ENCODE results near the gene CNTN1.

The CNTN1 gene

DNA sequence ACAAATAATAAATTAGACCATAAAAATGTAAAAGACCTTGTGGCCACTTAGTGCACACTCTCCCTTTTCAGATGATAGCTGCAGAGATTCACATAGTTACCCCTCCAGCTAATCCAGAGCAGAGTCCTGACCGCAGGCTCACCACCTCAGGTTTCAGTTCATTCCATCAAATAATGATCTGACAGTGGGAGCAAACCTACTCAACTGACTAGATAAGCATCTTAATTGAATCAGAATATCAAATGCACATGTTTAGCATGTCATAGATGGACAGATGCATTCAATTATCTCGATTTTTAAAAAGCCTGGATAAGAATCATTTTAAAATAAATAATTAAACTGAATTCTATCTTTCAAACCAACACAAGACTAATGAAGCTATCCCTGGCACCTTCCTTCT, 253.5 kb downstream of the CNTN1 start:
- DNase-seq = no peak
- Histone ChIP-seq H3K27me3 (ENCODE audit: insufficient read depth, low read length, poor library complexity) (no peaks in the 10 kb centered on the region), H3K4me1 (ENCODE audit: control insufficient read depth, low read depth, low read length) (no peaks in the 10 kb centered on the region)

DNA sequence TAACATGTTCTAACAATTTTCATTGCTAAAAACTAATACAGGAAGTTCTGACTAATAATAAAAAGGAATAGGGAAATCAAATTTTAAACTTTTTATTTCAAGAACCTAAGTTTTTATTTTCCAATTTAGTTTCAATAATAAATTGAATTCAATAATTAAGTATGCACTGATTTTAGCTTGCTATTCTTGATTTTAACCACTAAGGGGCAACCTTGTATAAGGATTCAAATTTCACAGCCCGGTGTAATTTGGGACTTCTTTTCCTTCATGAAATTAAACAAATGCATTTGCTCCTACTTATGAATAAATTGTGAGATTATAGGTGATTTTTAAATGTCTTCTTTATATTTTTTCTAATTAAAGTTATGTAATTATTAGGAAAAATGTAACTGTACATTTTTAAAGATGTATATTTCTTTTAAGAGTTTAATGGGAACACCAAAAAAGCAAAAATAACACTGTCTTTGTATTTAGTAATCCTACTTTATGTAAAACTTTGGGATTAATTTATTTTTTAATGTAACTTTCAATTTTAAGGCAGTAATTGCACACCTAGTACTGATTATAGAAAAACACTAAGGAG, 254.5 kb downstream of the CNTN1 start:
- no peak overlapping the region for H3K23ac ChIP-seq (ENCODE audit: low read length)
- no peak overlapping the region for H3K4me3 ChIP-seq (ENCODE audit: low read length)
- no peaks in the 10 kb centered on the region for H3K36me3 ChIP-seq (ENCODE audit: control insufficient read depth, insufficient read depth, low read length)
- no CpG with 5 or more reads among the region's 1 CpG for WGBS (ENCODE audit: extremely low coverage, insufficient coverage, low lambda C conversion rate)
- H2BK5ac ChIP-seq (ENCODE audit: low read length) = no peak overlapping the region
- no peaks in the 10 kb centered on the region for H3K4me1 ChIP-seq (ENCODE audit: control insufficient read depth, low read depth, low read length)
- H2BK120ac ChIP-seq (ENCODE audit: low read depth, low read length) = no peak overlapping the region
- DNase-seq = peak; percentile 25
- H3K79me1 ChIP-seq (ENCODE audit: low read length) = no peaks in the 10 kb centered on the region
- H2AK5ac ChIP-seq (ENCODE audit: low read length) = no peak overlapping the region
- no peaks in the 10 kb centered on the region for H3K27me3 ChIP-seq (ENCODE audit: insufficient read depth, low read length, poor library complexity)
- H3K56ac ChIP-seq (ENCODE audit: low read length) = no peak overlapping the region
- H4K5ac ChIP-seq (ENCODE audit: low read length) = no peak overlapping the region
- H2BK15ac ChIP-seq (replicated peaks; ENCODE audit: low read depth) = no peak overlapping the region
- no peak overlapping the region for H3K4me2 ChIP-seq (ENCODE audit: low read length)
- no peak overlapping the region for H3K18ac ChIP-seq (ENCODE audit: low read length)
- H4K8ac ChIP-seq (ENCODE audit: low read depth, low read length) = no peak overlapping the region
- H3K9ac ChIP-seq (ENCODE audit: low read length) = no peak overlapping the region
- H3K27ac ChIP-seq (ENCODE audit: low read depth, low read length) = no peak overlapping the region
- H3K79me2 ChIP-seq (ENCODE audit: control insufficient read depth, insufficient read depth, low read length) = no peaks in the 10 kb centered on the region
- no peak overlapping the region for H3K4ac ChIP-seq (ENCODE audit: low read depth, low read length)

More for the DNA sequence above, 253.5 kb downstream of the CNTN1 start:
- Histone ChIP-seq H4K5ac (ENCODE audit: low read length) (no peak overlapping the region), H3K4me2 (ENCODE audit: low read length) (no peak overlapping the region), H3K23ac (ENCODE audit: low read length) (no peak overlapping the region), H2BK5ac (ENCODE audit: low read length) (no peak overlapping the region), H2AK5ac (ENCODE audit: low read length) (no peak overlapping the region), H3K56ac (ENCODE audit: low read length) (no peak overlapping the region), H3K18ac (ENCODE audit: low read length) (no peak overlapping the region), H3K9ac (ENCODE audit: low read length) (no peak overlapping the region), H3K79me2 (ENCODE audit: control insufficient read depth, insufficient read depth, low read length) (no peaks in the 10 kb centered on the region), H2BK120ac (ENCODE audit: low read depth, low read length) (no peak overlapping the region), H2BK15ac (replicated peaks; ENCODE audit: low read depth) (no peak overlapping the region), H3K27ac (ENCODE audit: low read depth, low read length) (no peak overlapping the region), H4K8ac (ENCODE audit: low read depth, low read length) (no peak overlapping the region), H3K79me1 (ENCODE audit: low read length) (no peaks in the 10 kb centered on the region), H3K36me3 (ENCODE audit: control insufficient read depth, insufficient read depth, low read length) (no peaks in the 10 kb centered on the region), H3K4ac (ENCODE audit: low read depth, low read length) (no peak overlapping the region), H3K4me3 (ENCODE audit: low read length) (no peak overlapping the region)
- WGBS (ENCODE audit: extremely low coverage, insufficient coverage, low lambda C conversion rate) = no CpG with 5 or more reads among the region's 2 CpGs

GRCh38 chr12:40947797-40948196, 255.6 kb downstream of the CNTN1 start:
- Histone ChIP-seq H3K4me2 (ENCODE audit: low read length) (no peak overlapping the region), H4K5ac (ENCODE audit: low read length) (no peak overlapping the region), H3K36me3 (ENCODE audit: control insufficient read depth, insufficient read depth, low read length) (no peaks in the 10 kb centered on the region), H3K27ac (ENCODE audit: low read depth, low read length) (no peak overlapping the region), H4K8ac (ENCODE audit: low read depth, low read length) (no peak overlapping the region), H3K79me1 (ENCODE audit: low read length) (no peaks in the 10 kb centered on the region), H3K4me1 (ENCODE audit: control insufficient read depth, low read depth, low read length) (no peaks in the 10 kb centered on the region), H3K4ac (ENCODE audit: low read depth, low read length) (no peak overlapping the region), H3K4me3 (ENCODE audit: low read length) (no peak overlapping the region), H3K56ac (ENCODE audit: low read length) (no peak overlapping the region), H2BK120ac (ENCODE audit: low read depth, low read length) (no peak overlapping the region), H2BK5ac (ENCODE audit: low read length) (no peak overlapping the region), H3K79me2 (ENCODE audit: control insufficient read depth, insufficient read depth, low read length) (no peaks in the 10 kb centered on the region), H3K18ac (ENCODE audit: low read length) (no peak overlapping the region), H2BK15ac (replicated peaks; ENCODE audit: low read depth) (no peak overlapping the region), H3K27me3 (ENCODE audit: insufficient read depth, low read length, poor library complexity) (no peaks in the 10 kb centered on the region), H2AK5ac (ENCODE audit: low read length) (no peak overlapping the region), H3K9ac (ENCODE audit: low read length) (no peak overlapping the region), H3K23ac (ENCODE audit: low read length) (no peak overlapping the region)
- no CpG with 5 or more reads among the region's 2 CpGs for WGBS (ENCODE audit: extremely low coverage, insufficient coverage, low lambda C conversion rate)
- DNase-seq = no peak

GRCh38 chr12:40953076-40953475, 260.8 kb downstream of the CNTN1 start:
- Histone ChIP-seq H3K23ac (ENCODE audit: low read length) (no peak overlapping the region), H3K4me2 (ENCODE audit: low read length) (no peak overlapping the region), H2AK5ac (ENCODE audit: low read length) (no peak overlapping the region), H2BK120ac (ENCODE audit: low read depth, low read length) (no peak overlapping the region), H3K27me3 (ENCODE audit: insufficient read depth, low read length, poor library complexity) (no peaks in the 10 kb centered on the region), H3K4me3 (ENCODE audit: low read length) (no peak overlapping the region), H3K79me2 (ENCODE audit: control insufficient read depth, insufficient read depth, low read length) (no peaks in the 10 kb centered on the region), H2BK15ac (replicated peaks; ENCODE audit: low read depth) (no peak overlapping the region), H3K18ac (ENCODE audit: low read length) (no peak overlapping the region), H2BK5ac (ENCODE audit: low read length) (no peak overlapping the region), H3K56ac (ENCODE audit: low read length) (no peak overlapping the region), H3K79me1 (ENCODE audit: low read length) (no peaks in the 10 kb centered on the region), H3K27ac (ENCODE audit: low read depth, low read length) (no peak overlapping the region), H3K9ac (ENCODE audit: low read length) (no peak overlapping the region), H3K4ac (ENCODE audit: low read depth, low read length) (no peak overlapping the region), H4K8ac (ENCODE audit: low read depth, low read length) (no peak overlapping the region), H4K5ac (ENCODE audit: low read length) (no peak overlapping the region), H3K36me3 (ENCODE audit: control insufficient read depth, insufficient read depth, low read length) (no peaks in the 10 kb centered on the region), H3K4me1 (ENCODE audit: control insufficient read depth, low read depth, low read length) (no peaks in the 10 kb centered on the region)
- WGBS (ENCODE audit: extremely low coverage, insufficient coverage, low lambda C conversion rate) = no CpG with 5 or more reads among the region's 2 CpGs
- DNase-seq = no peak

DNA sequence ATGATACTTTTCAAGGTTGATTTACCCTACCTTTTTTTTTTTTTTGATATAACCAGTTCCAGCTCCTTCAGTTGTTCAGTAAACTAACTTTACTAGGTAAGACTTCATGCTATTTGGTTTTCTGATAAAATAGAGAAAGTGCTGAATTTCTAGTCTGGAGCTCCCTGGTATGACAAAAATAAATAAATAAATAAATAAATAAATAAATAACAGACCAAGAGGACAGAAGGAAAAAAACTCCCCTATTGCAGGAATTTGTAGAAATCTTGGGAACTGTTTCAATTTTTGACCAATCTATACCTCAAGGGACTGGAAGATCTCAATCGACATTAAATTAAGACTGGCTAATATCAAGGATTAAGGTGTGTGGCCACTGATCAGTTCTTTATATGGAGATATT, 265.2 kb downstream of the CNTN1 start:
- Histone ChIP-seq H3K36me3 (ENCODE audit: control insufficient read depth, insufficient read depth, low read length) (no peaks in the 10 kb centered on the region), H3K18ac (ENCODE audit: low read length) (no peak overlapping the region), H3K27me3 (ENCODE audit: insufficient read depth, low read length, poor library complexity) (no peaks in the 10 kb centered on the region), H2AK5ac (ENCODE audit: low read length) (no peak overlapping the region), H2BK15ac (replicated peaks; ENCODE audit: low read depth) (no peak overlapping the region), H3K4ac (ENCODE audit: low read depth, low read length) (no peak overlapping the region), H3K4me1 (ENCODE audit: control insufficient read depth, low read depth, low read length) (no peaks in the 10 kb centered on the region), H2BK5ac (ENCODE audit: low read length) (no peak overlapping the region), H3K79me2 (ENCODE audit: control insufficient read depth, insufficient read depth, low read length) (no peaks in the 10 kb centered on the region), H3K56ac (ENCODE audit: low read length) (no peak overlapping the region), H4K8ac (ENCODE audit: low read depth, low read length) (no peak overlapping the region), H3K4me3 (ENCODE audit: low read length) (no peak overlapping the region), H3K27ac (ENCODE audit: low read depth, low read length) (no peak overlapping the region), H3K4me2 (ENCODE audit: low read length) (no peak overlapping the region), H4K5ac (ENCODE audit: low read length) (no peak overlapping the region), H2BK120ac (ENCODE audit: low read depth, low read length) (no peak overlapping the region), H3K79me1 (ENCODE audit: low read length) (no peaks in the 10 kb centered on the region), H3K9ac (ENCODE audit: low read length) (no peak overlapping the region), H3K23ac (ENCODE audit: low read length) (no peak overlapping the region)
- no peak for DNase-seq
- no CpG with 5 or more reads among the region's 1 CpG for WGBS (ENCODE audit: extremely low coverage, insufficient coverage, low lambda C conversion rate)

DNA sequence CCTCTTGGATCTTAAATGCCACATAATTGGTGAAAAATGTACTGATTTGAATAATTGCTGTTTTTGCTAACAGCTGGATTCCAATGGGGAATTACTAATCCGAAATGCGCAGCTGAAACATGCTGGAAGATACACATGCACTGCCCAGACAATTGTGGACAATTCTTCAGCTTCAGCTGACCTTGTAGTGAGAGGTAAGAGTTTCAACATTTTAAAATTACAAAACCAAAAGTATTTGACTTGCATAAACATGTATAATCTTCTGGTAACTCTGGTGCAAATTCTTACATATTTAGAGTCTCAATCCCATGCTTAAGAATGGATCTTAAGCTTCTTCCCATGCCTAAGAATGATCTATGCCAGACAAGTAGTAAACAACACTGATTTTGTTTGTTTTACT, 266.8 kb downstream of the CNTN1 start:
- H3K4me3 ChIP-seq (ENCODE audit: low read length) = no peak overlapping the region
- no peak overlapping the region for H4K5ac ChIP-seq (ENCODE audit: low read length)
- no peaks in the 10 kb centered on the region for H3K36me3 ChIP-seq (ENCODE audit: control insufficient read depth, insufficient read depth, low read length)
- no peak overlapping the region for H2BK15ac ChIP-seq (replicated peaks; ENCODE audit: low read depth)
- no peak for DNase-seq
- H2BK120ac ChIP-seq (ENCODE audit: low read depth, low read length) = no peak overlapping the region
- no peaks in the 10 kb centered on the region for H3K79me1 ChIP-seq (ENCODE audit: low read length)
- no peaks in the 10 kb centered on the region for H3K79me2 ChIP-seq (ENCODE audit: control insufficient read depth, insufficient read depth, low read length)
- H2BK5ac ChIP-seq (ENCODE audit: low read length) = no peak overlapping the region
- H3K18ac ChIP-seq (ENCODE audit: low read length) = no peak overlapping the region
- H3K23ac ChIP-seq (ENCODE audit: low read length) = no peak overlapping the region
- H3K4ac ChIP-seq (ENCODE audit: low read depth, low read length) = no peak overlapping the region
- no peaks in the 10 kb centered on the region for H3K27me3 ChIP-seq (ENCODE audit: insufficient read depth, low read length, poor library complexity)
- no peaks in the 10 kb centered on the region for H3K4me1 ChIP-seq (ENCODE audit: control insufficient read depth, low read depth, low read length)
- no CpG with 5 or more reads among the region's 2 CpGs for WGBS (ENCODE audit: extremely low coverage, insufficient coverage, low lambda C conversion rate)
- H3K27ac ChIP-seq (ENCODE audit: low read depth, low read length) = no peak overlapping the region
- H3K4me2 ChIP-seq (ENCODE audit: low read length) = no peak overlapping the region
- no peak overlapping the region for H3K56ac ChIP-seq (ENCODE audit: low read length)
- no peak overlapping the region for H3K9ac ChIP-seq (ENCODE audit: low read length)
- H2AK5ac ChIP-seq (ENCODE audit: low read length) = no peak overlapping the region
- no peak overlapping the region for H4K8ac ChIP-seq (ENCODE audit: low read depth, low read length)
